B cell (primary cell): ENCODE measurements around the gene PDCD11. TPM values are rescaled to one million over a fixed set of nuclear protein-coding genes. Genes with fewer than 3 reads are reported as not detected.

Experiments
- ATAC-seq: fragments of 200-7000 bp; cut with Tn5 transposase; one replicate; pipeline ENCODE4 v1.10.0; 2021; ENCODE audit warnings: low read depth, mild to moderate bottlenecking, moderate number of reproducible peaks, moderate library complexity
- CTCF ChIA-PET: fragments of 350-600 bp; sonication (Branson Sonifier 250); formaldehyde crosslinking; loops from one replicate; lab custom pipeline; 2021; ENCODE audit warnings: antibody characterized with exemption, inconsistent platforms; lab: Charles Lee
- POLR2A ChIA-PET: fragments of 350-600 bp; sonication (Branson Sonifier 250); formaldehyde crosslinking; loops from one replicate; lab custom pipeline; 2021; ENCODE audit warnings: antibody characterized with exemption; lab: Charles Lee
- DNase-seq: peaks from one replicate; pipeline ENCODE4 v3.0.0; 2013
- H2AFZ ChIP-seq: 2 replicates; pipeline ENCODE4 v1.6.1; 2012; ENCODE audit warnings: mild to moderate bottlenecking, low read depth, low read length; ENCODE audit not compliant: insufficient read depth, poor library complexity, severe bottlenecking
- H3K27ac ChIP-seq, 2 donors: 1 replicate in 1 of 2; 2 replicates in 1 of 2; pipeline ENCODE4 v1.5.1; 2012 to 2013; ENCODE audit warnings: low read length in 2 of 2, mild to moderate bottlenecking in 2 of 2, moderate library complexity in 1 of 2
- H3K27me3 ChIP-seq, 4 experiments: fragments of 200-600 bp in 1 of 4; sonication (generic) in 1 of 4; replicated peaks in 1 of 4; 1 replicate in 2 of 4; 2 replicates in 2 of 4; pipeline versions ENCODE4 v1.6.1 to v1.7.0; 2013 to 2016; ENCODE audit warnings: low read length in 3 of 4, mild to moderate bottlenecking in 2 of 4, mixed read lengths in 1 of 4, moderate library complexity in 1 of 4; ENCODE audit not compliant: insufficient read depth in 4 of 4, control insufficient read depth in 3 of 4; ENCODE audit errors: control extremely low read depth in 1 of 4
- H3K36me3 ChIP-seq, 2 experiments: replicated peaks in 1 of 2; 1 replicate in 1 of 2; 2 replicates in 1 of 2; pipeline versions ENCODE4 v1.6.1 to v1.7.1; 2013; ENCODE audit warnings: low read length in 1 of 2; ENCODE audit not compliant: insufficient read depth in 2 of 2, control insufficient read depth in 1 of 2; ENCODE audit errors: control extremely low read depth in 1 of 2, extremely low read depth in 1 of 2
- H3K4me1 ChIP-seq, 2 donors: fragments of 200-600 bp in 1 of 2; sonication (generic) in 1 of 2; 1 replicate in 1 of 2; 2 replicates in 1 of 2; pipeline versions ENCODE4 v1.5.1 to v1.6.1; 2013 to 2017; ENCODE audit warnings: low read length in 2 of 2; ENCODE audit not compliant: control insufficient read depth in 2 of 2, insufficient read depth in 2 of 2
- H3K4me2 ChIP-seq: replicated peaks from 2 replicates; pipeline ENCODE3; 2012; ENCODE audit warnings: mild to moderate bottlenecking, low read depth, low read length; ENCODE audit not compliant: poor library complexity, severe bottlenecking
- H3K4me3 ChIP-seq, 5 experiments: fragments of 200-600 bp in 1 of 5; sonication (generic) in 1 of 5; 1 replicate in 3 of 5; 2 replicates in 2 of 5; pipeline versions ENCODE4 v1.5.1 to v1.7.0; 2011 to 2016; ENCODE audit warnings: low read length in 4 of 5, mild to moderate bottlenecking in 4 of 5, low read depth in 2 of 5, control low read depth in 1 of 5, moderate library complexity in 1 of 5; ENCODE audit not compliant: insufficient read depth in 1 of 5; ENCODE audit errors: control extremely low read depth in 1 of 5, extremely low read depth in 1 of 5
- H3K79me2 ChIP-seq: fragments of 200-600 bp; sonication (generic); one replicate; pipeline ENCODE4 v1.6.0; 2016; ENCODE audit warnings: low read length; ENCODE audit not compliant: control insufficient read depth, insufficient read depth
- H3K9ac ChIP-seq: fragments of 200-600 bp; sonication (generic); 2 replicates; pipeline ENCODE4 v1.6.1; 2017; ENCODE audit warnings: mild to moderate bottlenecking, low read length, moderate library complexity
- H3K9me3 ChIP-seq, 3 donors: one replicate each; pipeline versions ENCODE4 v1.6.1 to v1.7.1; 2013; ENCODE audit warnings: low read length in 2 of 3; ENCODE audit not compliant: control insufficient read depth in 2 of 3, insufficient read depth in 1 of 3; ENCODE audit errors: control extremely low read depth in 1 of 3
- H4K20me1 ChIP-seq: 2 replicates; pipeline ENCODE4 v1.6.0; 2012; ENCODE audit warnings: mild to moderate bottlenecking, low read length; ENCODE audit not compliant: insufficient read depth, control insufficient read depth, poor library complexity, severe bottlenecking
- H3K27ac Mint-ChIP-seq: one replicate; pipeline ENCODE4 v1.8.0; 2021; ENCODE audit warnings: mixed read lengths
- H3K27me3 Mint-ChIP-seq: one replicate; pipeline ENCODE4 v1.8.0; 2021; ENCODE audit warnings: mixed read lengths
- H3K4me1 Mint-ChIP-seq: one replicate; pipeline ENCODE4 v1.8.0; 2021; ENCODE audit warnings: mixed read lengths
- H3K4me3 Mint-ChIP-seq: one replicate; pipeline ENCODE4 v1.8.0; 2021; ENCODE audit warnings: mixed read lengths
- H3K9me3 Mint-ChIP-seq: one replicate; pipeline ENCODE4 v1.8.0; 2022; ENCODE audit warnings: mixed read lengths; ENCODE audit not compliant: insufficient read depth
- CTCF ChIP-seq: fragments of 200-600 bp; IDR thresholded peaks from one replicate; pipeline ENCODE4 v1.8.0; 2022; ENCODE audit warnings: antibody characterized with exemption, mild to moderate bottlenecking
- EZH2 ChIP-seq: IDR thresholded peaks from 2 replicates; pipeline ENCODE4 v1.6.1; 2012; ENCODE audit warnings: borderline replicate concordance, low read depth, mild to moderate bottlenecking, moderate library complexity, low read length; ENCODE audit not compliant: insufficient read depth, poor library complexity, severe bottlenecking
- WGBS: methylation state at CpG from one replicate; pipeline ENCODE4 v1.1.5; 2013; ENCODE audit warnings: missing lambda C conversion rate; ENCODE audit not compliant: insufficient coverage; 5-methylcytosine and 5-hydroxymethylcytosine counted together
- intact Hi-C: fragments of 100-400 bp; cut with micrococcal nuclease; formaldehyde crosslinking; loops from one replicate; pipeline ENCODE4 v1.10.0; 2022
- polyA plus RNA-seq: library from polyadenylated mRNA; depleted of rRNA; stranded (reverse); fragments of >200 nt; gene quantifications from 2 replicates; pipeline ENCODE4 v1.2.3, GENCODE V29; 2012
- total RNA-seq, 2 donors: library from RNA; stranded (reverse); fragments of 120-200 nt in 1 of 2; gene quantifications; 1 replicate in 1 of 2; 2 replicates in 1 of 2; pipeline versions ENCODE4 v1.2.3 to v1.2.4, GENCODE V29; 2013 to 2022

The PDCD11 gene
- total and polyA plus RNA-seq, 2 donors (not counting 1 experiment from before 2014, with no cell fraction given) = 15.9 to 42.3 TPM

- Histone ChIP-seq H2AFZ (no peak overlapping the region), H3K27ac (no peak overlapping the region), H3K27me3 (no peaks in the 10 kb centered on the region), H3K9me3 (no peaks in the 10 kb centered on the region), H3K79me2 (peaks cover 69% of the 10 kb centered on the region), H3K4me2 (peak overlapping the region; percentile 73), H3K4me1 (peaks cover 22 to 23% of the 10 kb centered on the region in 2 donors), H3K36me3 (peaks cover under 1 to 36% of the 10 kb centered on the region in 2 experiments), H3K9ac (no peak overlapping the region), H3K4me3 (no peak overlapping the region), H4K20me1 (peaks cover 4% of the 10 kb centered on the region)
- H3K9me3 Mint-ChIP-seq = no peaks in the 10 kb centered on the region
- CTCF ChIA-PET = interaction anchor here (0.6 to 0.7 kb wide), 3 partner anchors 13 to 25 kb away, joined by 3 read pairs; no protein-coding TSS in a partner anchor
- peak overlapping the region; percentile 71 for H3K4me3 Mint-ChIP-seq
- WGBS = 77% methylated on average over 6 of the region's 14 CpGs
- DNase-seq (no peak), ATAC-seq (no peak)
- H3K27ac Mint-ChIP-seq = no peak overlapping the region
- no peak for TF ChIP-seq EZH2
- no peak for TF ChIP-seq CTCF
- no peaks in the 10 kb centered on the region for H3K27me3 Mint-ChIP-seq
- intact Hi-C loops = no loop called here
- peaks cover 42% of the 10 kb centered on the region for H3K4me1 Mint-ChIP-seq
- POLR2A ChIA-PET = interaction anchor here (0.7 to 1.2 kb wide), 2 partner anchors 9 to 18 kb away, joined by 3 to 4 read pairs; no protein-coding TSS in a partner anchor
These were observed 2.2 kb upstream of the PDCD11 start for GRCh38 chr10:103394180-103394579.

GRCh38 chr10:103395754-103396066 is 716 bp upstream of the PDCD11 start:
- DNase-seq = no peak
- peaks cover 0 to 39% of the 10 kb centered on the region in 2 experiments for H3K36me3 ChIP-seq
- no peaks in the 10 kb centered on the region for H3K27me3 ChIP-seq
- peaks cover 44% of the 10 kb centered on the region for H3K4me1 Mint-ChIP-seq
- peak overlapping the region; percentile 8 to 64 for H3K27ac ChIP-seq
- peak overlapping the region; percentile 98 for H3K9ac ChIP-seq
- ChIA-PET POLR2A (interaction anchor here (1.9 kb wide), 1 partner anchor 28 kb away, joined by 8 read pairs; the partner anchor contains the start of gene TAF5), CTCF (interaction anchor here (0.7 to 2.5 kb wide), 4 partner anchors 20 to 90 kb away, joined by 3 to 7 read pairs (median 3); partner anchors contain the start of gene TAF5)
- intact Hi-C loops = loop anchor here (1.0 to 5.0 kb wide), 5 partner anchors 27 to 1243 kb away; partner anchors contain the start of genes NOLC1, PCGF6 and SFR1
- H3K9me3 Mint-ChIP-seq = no peaks in the 10 kb centered on the region
- H3K9me3 ChIP-seq = no peaks in the 10 kb centered on the region
- H4K20me1 ChIP-seq = peaks cover 4% of the 10 kb centered on the region
- H3K4me3 Mint-ChIP-seq = peak overlapping the region; percentile 97
- peak overlapping the region; percentile 85 for H2AFZ ChIP-seq
- H3K79me2 ChIP-seq = peaks cover 68% of the 10 kb centered on the region
- peak overlapping the region; percentile 68 to 92 (median 76) for H3K4me3 ChIP-seq
- WGBS = 5% methylated on average over 11 of the region's 11 CpGs
- peak overlapping the region; percentile 89 for H3K27ac Mint-ChIP-seq
- H3K4me2 ChIP-seq = peak overlapping the region; percentile 73
- peaks cover 22 to 23% of the 10 kb centered on the region in 2 donors for H3K4me1 ChIP-seq
- H3K27me3 Mint-ChIP-seq = no peaks in the 10 kb centered on the region
- no peak for ATAC-seq
- TF ChIP-seq CTCF (no peak), EZH2 (no peak)
